Mucosa of descending colon (tissue), 3 donors: ENCODE data around the gene PRPF39. TPM values are rescaled to one million over a fixed set of nuclear protein-coding genes. Genes with fewer than 3 reads are reported as not detected.
"Not testable (repeated sequence)": the region's sequence is repeated elsewhere in the genome, so short reads cannot be mapped to it uniquely, and the experiment has no call there.

Source experiments
- ATAC-seq: fragments of 200-7000 bp; cut with Tn5 transposase; one replicate; pipeline ENCODE4 v1.9.1; 2020; ENCODE audit warnings: mild to moderate bottlenecking, moderate library complexity
- DNase-seq, 3 donors: peaks; one replicate each; pipeline ENCODE4 v3.0.0-alpha.2; 2020
- H3K36me3 ChIP-seq: fragments of 200-600 bp; one replicate; pipeline ENCODE4 v1.8.0; 2021; ENCODE audit warnings: low read depth, mild to moderate bottlenecking
- H3K4me1 ChIP-seq: fragments of 200-600 bp; one replicate; pipeline ENCODE4 v1.8.0; 2021; ENCODE audit warnings: low read depth, mild to moderate bottlenecking
- H3K4me3 ChIP-seq: fragments of 200-600 bp; one replicate; pipeline ENCODE4 v1.8.0; 2021; ENCODE audit warnings: mild to moderate bottlenecking
- H3K9me3 ChIP-seq: fragments of 200-600 bp; one replicate; pipeline ENCODE4 v1.8.0; 2021; ENCODE audit warnings: mild to moderate bottlenecking
- intact Hi-C, 2 donors: fragments of 100-400 bp; cut with DNase I in 1 of 2; cut with micrococcal nuclease in 1 of 2; formaldehyde crosslinking; loops; one replicate each; pipeline versions ENCODE4 v1.11.0 to v1.11.1; 2022; cut with DNase I, micrococcal nuclease
- total RNA-seq, 3 donors: library from RNA; stranded (reverse); fragmentation: NEBNext Ultra II Directional in 2 of 3; extraction: Animal tissue kit (Norgen Biotek cat#: 25700) in 2 of 3; gene quantifications; one replicate each; pipeline versions ENCODE4 v1.2.1 to v1.2.4, GENCODE V29; 2021 to 2023
- TF ChIP-seq, protein P1 (sequence below): fragments of 200-600 bp; IDR thresholded peaks from one replicate; pipeline ENCODE4 v1.8.0; 2022; ENCODE audit warnings: antibody characterized with exemption, mild to moderate bottlenecking
- donor health status: DM: no; HTN: no; CAD: no; lungs with moderate emphysema.
- donor health status: DM: no; HTN: no; CAD: no.
- donor health status: DM: no; HTN: yes; CAD: no.

PRPF39 gene
- total RNA-seq, 3 donors from 2014 or later = 25.9 to 38.4 (median 35.4) TPM

DNA sequence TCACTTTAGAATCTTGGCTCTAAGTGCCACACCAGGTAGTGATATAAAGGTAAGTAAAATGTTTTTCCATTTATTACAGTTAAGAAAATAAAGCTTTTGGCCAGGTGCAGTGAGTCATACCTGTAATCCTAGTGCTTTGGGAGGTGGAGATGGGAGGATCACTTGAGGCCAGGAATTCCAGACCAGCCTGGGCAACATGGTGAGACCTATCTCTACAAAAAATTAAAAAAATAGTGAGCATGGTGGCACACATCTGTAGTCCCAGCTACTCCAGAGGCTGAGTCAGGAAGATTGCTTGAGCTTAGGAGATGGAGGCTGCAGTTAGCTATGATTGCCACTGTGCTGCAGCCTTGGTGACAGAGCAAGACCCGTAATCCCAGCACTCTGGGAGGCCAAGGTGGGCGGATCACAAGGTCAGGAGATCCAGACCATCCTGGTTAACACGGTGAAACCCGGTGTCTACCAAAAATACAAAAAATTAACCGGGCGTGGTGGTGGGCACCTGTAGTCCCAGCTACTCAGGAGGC, 56.8 kb downstream of the PRPF39 start:
- DNase-seq (no peak), ATAC-seq (no peak)
- Histone ChIP-seq H3K4me3 (no peak overlapping the region), H3K36me3 (no peaks in the 10 kb centered on the region), H3K4me1 (peaks cover 13% of the 10 kb centered on the region), H3K9me3 (no peaks in the 10 kb centered on the region)
- TF ChIP-seq, protein P1, sequence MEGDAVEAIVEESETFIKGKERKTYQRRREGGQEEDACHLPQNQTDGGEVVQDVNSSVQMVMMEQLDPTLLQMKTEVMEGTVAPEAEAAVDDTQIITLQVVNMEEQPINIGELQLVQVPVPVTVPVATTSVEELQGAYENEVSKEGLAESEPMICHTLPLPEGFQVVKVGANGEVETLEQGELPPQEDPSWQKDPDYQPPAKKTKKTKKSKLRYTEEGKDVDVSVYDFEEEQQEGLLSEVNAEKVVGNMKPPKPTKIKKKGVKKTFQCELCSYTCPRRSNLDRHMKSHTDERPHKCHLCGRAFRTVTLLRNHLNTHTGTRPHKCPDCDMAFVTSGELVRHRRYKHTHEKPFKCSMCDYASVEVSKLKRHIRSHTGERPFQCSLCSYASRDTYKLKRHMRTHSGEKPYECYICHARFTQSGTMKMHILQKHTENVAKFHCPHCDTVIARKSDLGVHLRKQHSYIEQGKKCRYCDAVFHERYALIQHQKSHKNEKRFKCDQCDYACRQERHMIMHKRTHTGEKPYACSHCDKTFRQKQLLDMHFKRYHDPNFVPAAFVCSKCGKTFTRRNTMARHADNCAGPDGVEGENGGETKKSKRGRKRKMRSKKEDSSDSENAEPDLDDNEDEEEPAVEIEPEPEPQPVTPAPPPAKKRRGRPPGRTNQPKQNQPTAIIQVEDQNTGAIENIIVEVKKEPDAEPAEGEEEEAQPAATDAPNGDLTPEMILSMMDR = no peak
- intact Hi-C loops = no loop called here

DNA sequence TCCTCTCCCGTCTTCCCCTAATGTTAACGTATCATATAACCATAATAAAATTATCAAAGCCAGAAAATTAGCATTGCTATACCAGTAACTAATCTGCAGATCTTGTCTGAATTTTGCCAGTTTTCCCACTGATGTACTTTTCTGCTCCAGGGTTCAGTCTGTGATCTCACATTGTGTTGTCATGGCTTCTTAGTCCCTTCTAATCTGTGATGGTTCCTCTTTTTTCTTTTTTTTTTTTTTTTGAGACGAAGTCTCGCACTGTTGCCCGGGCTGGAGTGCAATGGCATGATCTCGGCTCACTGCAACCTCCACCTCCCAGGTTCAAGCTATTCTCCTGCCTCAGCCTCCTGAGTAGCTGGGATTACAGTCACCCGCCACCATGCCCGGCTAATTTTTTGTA, 58.2 kb downstream of the PRPF39 start:
- H3K4me3 ChIP-seq, intact Hi-C loops, ATAC-seq, H3K4me1 ChIP-seq, H3K36me3 ChIP-seq, H3K9me3 ChIP-seq, DNase-seq: not testable (repeated sequence)

DNA sequence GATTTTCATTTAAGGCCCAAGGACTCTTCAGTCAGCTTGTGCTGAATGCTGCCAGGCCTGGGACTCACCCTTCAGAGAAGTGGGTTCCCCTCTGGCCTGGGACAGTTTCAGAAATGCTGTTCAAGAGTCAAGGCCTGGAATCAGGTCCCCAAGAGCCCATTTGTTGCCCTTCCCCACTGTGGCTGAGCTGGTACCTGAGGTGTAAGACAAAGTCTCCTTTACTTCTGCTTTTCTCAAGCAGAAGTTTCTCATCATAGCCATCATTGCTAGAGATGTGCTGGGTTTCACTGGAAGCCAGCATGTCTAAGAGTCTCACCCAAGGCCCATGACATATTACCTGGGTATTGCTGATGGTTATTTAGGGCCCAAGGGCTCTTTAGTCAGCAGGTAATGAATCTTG, 60.7 kb downstream of the PRPF39 start:
- intact Hi-C loops = no loop called here
- no peaks in the 10 kb centered on the region for H3K9me3 ChIP-seq
- H3K4me1 ChIP-seq = no peaks in the 10 kb centered on the region
- ATAC-seq (no peak), DNase-seq (no peak)
- TF ChIP-seq, protein P1 = no peak
- H3K36me3 ChIP-seq = no peaks in the 10 kb centered on the region
- H3K4me3 ChIP-seq = no peak overlapping the region

DNA sequence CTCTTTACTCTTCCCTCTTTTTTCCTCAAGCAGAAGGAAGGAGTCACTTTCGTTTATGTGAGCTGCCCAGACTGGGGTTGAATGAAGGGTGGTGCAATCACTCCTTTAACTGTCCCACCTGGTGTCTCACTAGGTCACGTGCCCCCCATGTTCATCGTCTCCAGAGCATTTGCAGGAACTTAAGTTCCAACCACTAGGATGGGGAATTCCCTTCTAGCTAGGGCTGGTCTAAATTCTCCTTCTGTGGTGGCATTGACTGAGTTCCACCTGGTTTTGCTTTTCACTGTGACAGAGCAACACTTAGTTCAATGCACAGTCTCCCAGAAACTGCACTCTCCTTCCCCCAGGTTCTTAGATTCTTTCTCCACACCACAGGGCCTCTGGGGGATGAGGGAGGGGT, 61.3 kb downstream of the PRPF39 start:
- DNase-seq = no peak
- Histone ChIP-seq H3K36me3 (no peaks in the 10 kb centered on the region), H3K9me3 (no peaks in the 10 kb centered on the region), H3K4me1 (no peaks in the 10 kb centered on the region), H3K4me3 (no peak overlapping the region)
- ATAC-seq = no peak
- TF ChIP-seq, protein P1 = no peak
- intact Hi-C loops = no loop called here

DNA sequence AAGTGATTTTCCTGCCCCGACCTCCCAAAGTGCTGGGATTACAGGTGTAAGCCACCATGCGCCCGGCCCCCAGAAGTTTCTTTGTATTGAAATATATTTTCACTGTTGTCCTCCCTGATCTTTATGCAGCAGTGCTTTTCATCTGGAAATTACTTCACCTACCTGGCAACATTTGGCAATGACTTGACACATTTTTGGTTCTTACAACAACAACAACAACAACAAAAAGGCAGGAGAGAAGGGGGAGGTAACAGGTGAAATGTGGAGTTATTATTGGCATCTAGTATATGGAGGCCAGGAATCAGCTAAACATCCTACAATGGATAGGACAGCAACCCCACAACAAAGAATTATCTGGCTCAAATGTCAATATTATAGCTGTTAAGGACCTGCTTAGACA, 65.7 kb downstream of the PRPF39 start:
- Histone ChIP-seq H3K36me3 (no peaks in the 10 kb centered on the region), H3K4me3 (no peak overlapping the region), H3K9me3 (no peaks in the 10 kb centered on the region), H3K4me1 (no peaks in the 10 kb centered on the region)
- TF ChIP-seq, protein P1 = no peak
- ATAC-seq (no peak), DNase-seq (no peak)
- intact Hi-C loops = no loop called here

DNA sequence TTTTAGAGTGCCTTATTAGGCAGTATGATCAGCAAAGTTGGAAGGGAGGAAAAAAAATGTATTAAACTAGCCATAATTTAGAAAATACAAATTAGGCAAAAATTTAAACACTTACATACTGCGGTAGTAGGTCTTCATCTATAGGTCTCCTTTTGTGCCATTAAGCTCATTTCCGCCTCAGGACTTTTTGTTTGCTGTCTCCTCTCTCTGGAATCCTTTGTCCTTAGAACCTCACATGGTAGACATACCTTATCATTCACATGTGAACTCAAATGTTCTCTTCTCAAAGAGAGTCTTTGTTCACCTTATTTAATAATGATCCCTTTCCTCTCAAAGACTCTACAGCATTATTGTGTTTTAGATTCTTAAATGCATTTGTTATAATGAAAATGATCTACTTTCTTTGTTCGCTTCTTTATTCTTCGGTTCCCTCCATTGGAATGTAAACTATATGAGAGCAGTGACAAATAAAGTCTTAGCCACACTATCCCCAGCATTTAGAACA, 66.5 kb downstream of the PRPF39 start:
- H3K4me3 ChIP-seq = no peak overlapping the region
- no peaks in the 10 kb centered on the region for H3K4me1 ChIP-seq
- no peak for DNase-seq
- H3K36me3 ChIP-seq = no peaks in the 10 kb centered on the region
- no peak for ATAC-seq
- TF ChIP-seq, protein P1 = no peak
- H3K9me3 ChIP-seq = no peaks in the 10 kb centered on the region
- intact Hi-C loops = no loop called here
